Suppressor macrophage (primary cell): Measurements from ENCODE around the gene KCTD5.

Experiments used
- DNase-seq, 4 experiments: peaks; one replicate each; pipeline ENCODE4 v3.0.0-alpha.2; 2020 to 2022

KCTD5 gene

GRCh38 chr16:2726923-2727322 is 44.6 kb downstream of the KCTD5 start:
- no peak for DNase-seq

- DNase-seq = no peak
Measured at GRCh38 chr16:2728034-2728433, 45.7 kb downstream of the KCTD5 start.

- DNase-seq = peak; percentile 49 to 74 (median 70)
Measured at GRCh38 chr16:2734844-2735515, 52.7 kb downstream of the KCTD5 start.

GRCh38 chr16:2736476-2737237 is 54.3 kb downstream of the KCTD5 start:
- no peak for DNase-seq

- DNase-seq = no peak
Measured at GRCh38 chr16:2737238-2737605, 54.9 kb downstream of the KCTD5 start.

GRCh38 chr16:2737895-2738418 is 55.6 kb downstream of the KCTD5 start:
- no peak for DNase-seq

- DNase-seq = no peak
Measured at GRCh38 chr16:2738615-2739014, 56.3 kb downstream of the KCTD5 start.

GRCh38 chr16:2739625-2740430 is 57.5 kb downstream of the KCTD5 start:
- no peak for DNase-seq

- DNase-seq = no peak
Measured at GRCh38 chr16:2740476-2740875, 58.2 kb downstream of the KCTD5 start.

GRCh38 chr16:2741168-2741567 is 58.8 kb downstream of the KCTD5 start:
- no peak for DNase-seq

GRCh38 chr16:2742323-2743006 is 60.1 kb downstream of the KCTD5 start:
- DNase-seq = no peak

- no peak for DNase-seq
Measured at GRCh38 chr16:2743007-2743810, 60.9 kb downstream of the KCTD5 start.

GRCh38 chr16:2744711-2745110 is 62.4 kb downstream of the KCTD5 start:
- DNase-seq = no peak

- DNase-seq = no peak
Measured at GRCh38 chr16:2745116-2745890, 63.0 kb downstream of the KCTD5 start.

GRCh38 chr16:2745961-2746360 is 63.6 kb downstream of the KCTD5 start:
- DNase-seq = no peak

GRCh38 chr16:2748757-2749455 is 66.6 kb downstream of the KCTD5 start:
- no peak for DNase-seq

GRCh38 chr16:2749476-2749875 is 67.2 kb downstream of the KCTD5 start:
- DNase-seq = no peak

GRCh38 chr16:2749936-2750335 is 67.6 kb downstream of the KCTD5 start:
- no peak for DNase-seq

- no peak for DNase-seq
Measured at GRCh38 chr16:2751577-2752034, 69.3 kb downstream of the KCTD5 start.
